ENCODE data around the gene RBMX. TPM values are rescaled to one million over a fixed set of nuclear protein-coding genes. Genes with fewer than 3 reads are reported as not detected.
A peak's percentile ranks its signal among the peaks of the same experiment; 100 is the strongest.

The RBMX gene
- total and polyA plus RNA-seq, 2 of the 13 experiments (the other 11 are each of a cell fraction or from before 2014, with no cell fraction given): 114 to 254 TPM

DNA sequence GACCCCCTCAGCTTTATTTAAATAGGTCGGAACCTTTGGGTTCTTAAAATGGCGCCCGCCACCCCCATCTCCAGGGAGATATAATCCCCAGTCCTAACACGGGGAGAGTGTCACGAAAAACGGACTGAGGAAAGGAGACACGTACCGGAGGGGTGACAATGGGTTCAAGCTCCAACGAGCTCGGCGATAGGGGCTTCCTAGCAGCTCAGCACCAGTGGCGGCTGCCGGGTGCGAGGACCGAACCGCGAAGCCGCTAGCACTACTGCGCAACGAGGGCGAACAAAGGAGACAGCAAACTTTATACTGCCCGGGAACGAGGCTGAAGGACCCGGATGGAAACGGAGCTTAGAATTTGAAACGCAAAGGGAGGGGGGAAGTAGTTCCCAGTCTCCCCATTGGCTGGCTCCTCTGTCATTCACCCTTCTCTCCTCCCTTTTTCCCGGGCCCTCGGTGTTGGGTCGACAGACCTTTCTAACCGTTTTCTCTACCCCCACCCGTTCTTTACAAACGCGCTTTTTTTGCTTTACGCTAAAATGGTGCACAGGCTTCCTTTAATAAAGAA is at the start of gene RBMX (continued):
- TF ChIP-seq ATF7-NPFF (CRISPR knock-in tag; IDR thresholded peaks at IDR 0.05; ENCODE audit: low read depth) (no peak), ZFP37 (CRISPR knock-in tag; IDR thresholded peaks at IDR 0.05; ENCODE audit: borderline replicate concordance) (0 out of 2 replicates have a peak, but pooled peaks have one; percentile 27), KLF16 (CRISPR knock-in tag; IDR thresholded peaks at IDR 0.05) (0 out of 4 replicates have a peak, but pooled peaks of 1 of the 2 experiments have one; percentile 30), KDM3A (CRISPR knock-in tag; IDR thresholded peaks at IDR 0.05; ENCODE audit: low read depth) (no peak), ZNF616 (CRISPR knock-in tag; IDR thresholded peaks at IDR 0.05; ENCODE audit: low read depth) (no peak), ZNF589 (CRISPR knock-in tag; conservative IDR thresholded peaks at IDR 0.05) (no peak), PCBP1 (IDR thresholded peaks at IDR 0.05; ENCODE audit: borderline replicate concordance, low read depth, low read length) (no peak), RXRA (CRISPR knock-in tag; IDR thresholded peaks at IDR 0.05) (no peak), KAT7 (CRISPR knock-in tag; IDR thresholded peaks at IDR 0.05; ENCODE audit: borderline replicate concordance) (0 out of 2 replicates have a peak, but pooled peaks have one; percentile 28), HMG20A (CRISPR knock-in tag; IDR thresholded peaks at IDR 0.05; ENCODE audit: borderline replicate concordance) (no peak), ATM (IDR thresholded peaks at IDR 0.05; ENCODE audit: borderline replicate concordance) (no peak), ZNF747 (CRISPR knock-in tag; IDR thresholded peaks at IDR 0.05; ENCODE audit: borderline replicate concordance) (peak; percentile 28; the same call in 1 of the 2 replicates), ZSCAN30 (CRISPR knock-in tag; IDR thresholded peaks at IDR 0.05) (no peak), RBFOX2 (IDR thresholded peaks at IDR 0.05; ENCODE audit: low read depth, low read length) (peak; percentile 78), NR2F2 (IDR thresholded peaks at IDR 0.05; ENCODE audit: borderline replicate concordance, low read depth) (no peak), ZSCAN29 (CRISPR knock-in tag; conservative IDR thresholded peaks at IDR 0.05) (no peak), ZNF546 (CRISPR knock-in tag; conservative IDR thresholded peaks at IDR 0.05) (no peak)
- TF ChIP-seq, protein P1, sequence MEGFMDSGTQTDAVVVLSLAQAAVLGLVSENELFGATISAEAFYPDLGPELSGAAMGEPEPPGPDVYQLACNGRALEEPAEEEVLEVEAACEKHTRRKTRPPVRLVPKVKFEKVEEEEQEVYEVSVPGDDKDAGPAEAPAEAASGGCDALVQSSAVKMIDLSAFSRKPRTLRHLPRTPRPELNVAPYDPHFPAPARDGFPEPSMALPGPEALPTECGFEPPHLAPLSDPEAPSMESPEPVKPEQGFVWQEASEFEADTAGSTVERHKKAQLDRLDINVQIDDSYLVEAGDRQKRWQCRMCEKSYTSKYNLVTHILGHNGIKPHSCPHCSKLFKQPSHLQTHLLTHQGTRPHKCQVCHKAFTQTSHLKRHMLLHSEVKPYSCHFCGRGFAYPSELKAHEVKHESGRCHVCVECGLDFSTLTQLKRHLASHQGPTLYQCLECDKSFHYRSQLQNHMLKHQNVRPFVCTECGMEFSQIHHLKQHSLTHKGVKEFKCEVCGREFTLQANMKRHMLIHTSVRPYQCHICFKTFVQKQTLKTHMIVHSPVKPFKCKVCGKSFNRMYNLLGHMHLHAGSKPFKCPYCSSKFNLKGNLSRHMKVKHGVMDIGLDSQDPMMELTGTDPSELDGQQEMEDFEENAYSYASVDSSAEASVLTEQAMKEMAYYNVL (CRISPR knock-in tag; IDR thresholded peaks at IDR 0.05; ENCODE audit: borderline replicate concordance): no peak
- TF ChIP-seq, protein P2, sequence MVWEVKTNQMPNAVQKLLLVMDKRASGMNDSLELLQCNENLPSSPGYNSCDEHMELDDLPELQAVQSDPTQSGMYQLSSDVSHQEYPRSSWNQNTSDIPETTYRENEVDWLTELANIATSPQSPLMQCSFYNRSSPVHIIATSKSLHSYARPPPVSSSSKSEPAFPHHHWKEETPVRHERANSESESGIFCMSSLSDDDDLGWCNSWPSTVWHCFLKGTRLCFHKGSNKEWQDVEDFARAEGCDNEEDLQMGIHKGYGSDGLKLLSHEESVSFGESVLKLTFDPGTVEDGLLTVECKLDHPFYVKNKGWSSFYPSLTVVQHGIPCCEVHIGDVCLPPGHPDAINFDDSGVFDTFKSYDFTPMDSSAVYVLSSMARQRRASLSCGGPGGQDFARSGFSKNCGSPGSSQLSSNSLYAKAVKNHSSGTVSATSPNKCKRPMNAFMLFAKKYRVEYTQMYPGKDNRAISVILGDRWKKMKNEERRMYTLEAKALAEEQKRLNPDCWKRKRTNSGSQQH (CRISPR knock-in tag; IDR thresholded peaks at IDR 0.05; ENCODE audit: low read depth): no peak
- TF ChIP-seq, protein P3, sequence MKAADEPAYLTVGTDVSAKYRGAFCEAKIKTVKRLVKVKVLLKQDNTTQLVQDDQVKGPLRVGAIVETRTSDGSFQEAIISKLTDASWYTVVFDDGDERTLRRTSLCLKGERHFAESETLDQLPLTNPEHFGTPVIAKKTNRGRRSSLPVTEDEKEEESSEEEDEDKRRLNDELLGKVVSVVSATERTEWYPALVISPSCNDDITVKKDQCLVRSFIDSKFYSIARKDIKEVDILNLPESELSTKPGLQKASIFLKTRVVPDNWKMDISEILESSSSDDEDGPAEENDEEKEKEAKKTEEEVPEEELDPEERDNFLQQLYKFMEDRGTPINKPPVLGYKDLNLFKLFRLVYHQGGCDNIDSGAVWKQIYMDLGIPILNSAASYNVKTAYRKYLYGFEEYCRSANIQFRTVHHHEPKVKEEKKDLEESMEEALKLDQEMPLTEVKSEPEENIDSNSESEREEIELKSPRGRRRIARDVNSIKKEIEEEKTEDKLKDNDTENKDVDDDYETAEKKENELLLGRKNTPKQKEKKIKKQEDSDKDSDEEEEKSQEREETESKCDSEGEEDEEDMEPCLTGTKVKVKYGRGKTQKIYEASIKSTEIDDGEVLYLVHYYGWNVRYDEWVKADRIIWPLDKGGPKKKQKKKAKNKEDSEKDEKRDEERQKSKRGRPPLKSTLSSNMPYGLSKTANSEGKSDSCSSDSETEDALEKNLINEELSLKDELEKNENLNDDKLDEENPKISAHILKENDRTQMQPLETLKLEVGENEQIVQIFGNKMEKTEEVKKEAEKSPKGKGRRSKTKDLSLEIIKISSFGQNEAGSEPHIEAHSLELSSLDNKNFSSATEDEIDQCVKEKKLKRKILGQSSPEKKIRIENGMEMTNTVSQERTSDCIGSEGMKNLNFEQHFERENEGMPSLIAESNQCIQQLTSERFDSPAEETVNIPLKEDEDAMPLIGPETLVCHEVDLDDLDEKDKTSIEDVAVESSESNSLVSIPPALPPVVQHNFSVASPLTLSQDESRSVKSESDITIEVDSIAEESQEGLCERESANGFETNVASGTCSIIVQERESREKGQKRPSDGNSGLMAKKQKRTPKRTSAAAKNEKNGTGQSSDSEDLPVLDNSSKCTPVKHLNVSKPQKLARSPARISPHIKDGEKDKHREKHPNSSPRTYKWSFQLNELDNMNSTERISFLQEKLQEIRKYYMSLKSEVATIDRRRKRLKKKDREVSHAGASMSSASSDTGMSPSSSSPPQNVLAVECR (CRISPR knock-in tag; IDR thresholded peaks at IDR 0.05; ENCODE audit: borderline replicate concordance): peak; percentile 68; the same call in 1 of the 2 replicates
- TF ChIP-seq, protein P4, sequence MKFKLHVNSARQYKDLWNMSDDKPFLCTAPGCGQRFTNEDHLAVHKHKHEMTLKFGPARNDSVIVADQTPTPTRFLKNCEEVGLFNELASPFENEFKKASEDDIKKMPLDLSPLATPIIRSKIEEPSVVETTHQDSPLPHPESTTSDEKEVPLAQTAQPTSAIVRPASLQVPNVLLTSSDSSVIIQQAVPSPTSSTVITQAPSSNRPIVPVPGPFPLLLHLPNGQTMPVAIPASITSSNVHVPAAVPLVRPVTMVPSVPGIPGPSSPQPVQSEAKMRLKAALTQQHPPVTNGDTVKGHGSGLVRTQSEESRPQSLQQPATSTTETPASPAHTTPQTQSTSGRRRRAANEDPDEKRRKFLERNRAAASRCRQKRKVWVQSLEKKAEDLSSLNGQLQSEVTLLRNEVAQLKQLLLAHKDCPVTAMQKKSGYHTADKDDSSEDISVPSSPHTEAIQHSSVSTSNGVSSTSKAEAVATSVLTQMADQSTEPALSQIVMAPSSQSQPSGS (CRISPR knock-in tag; IDR thresholded peaks at IDR 0.05): 0 out of 2 replicates have a peak, but pooled peaks have one; percentile 16

Measured in HepG2 (cell line).